Thyroid gland (tissue), 4 donors: Measurements from ENCODE around the gene IL6R. TPM values are rescaled to one million over a fixed set of nuclear protein-coding genes. Genes with fewer than 3 reads are reported as not detected.

Source experiments
- DNase-seq, 2 donors: peaks; one replicate each; pipeline ENCODE4 v3.0.0-alpha.2; 2019
- H3K27ac ChIP-seq, 3 donors: fragments of 200-600 bp; sonication (generic); 1 replicate in 2 of 3; 2 replicates in 1 of 3; pipeline ENCODE4 v1.5.1; 2016 to 2019; ENCODE audit warnings: mild to moderate bottlenecking in 1 of 3, moderate library complexity in 1 of 3
- H3K27me3 ChIP-seq: fragments of 200-600 bp; sonication (generic); one replicate; pipeline ENCODE4 v1.5.1; 2019
- H3K36me3 ChIP-seq, 2 donors: fragments of 200-600 bp; sonication (generic); one replicate each; pipeline ENCODE4 v1.5.1; 2016 to 2019
- H3K4me1 ChIP-seq, 2 donors: fragments of 200-600 bp; sonication (generic); one replicate each; pipeline ENCODE4 v1.5.1; 2017 to 2019
- H3K4me3 ChIP-seq, 3 donors: fragments of 200-600 bp; sonication (generic); replicated peaks in 1 of 3; 1 replicate in 2 of 3; 2 replicates in 1 of 3; pipeline ENCODE4 v1.5.1; 2016; ENCODE audit warnings: mild to moderate bottlenecking in 1 of 3
- H3K9me3 ChIP-seq: fragments of 200-600 bp; sonication (generic); one replicate; pipeline ENCODE4 v1.5.1; 2017
- POLR2A ChIP-seq, 2 donors: fragments of 450-650 bp; IDR thresholded peaks; one replicate each; pipeline ENCODE4 v1.6.1; 2017; ENCODE audit warnings: antibody characterized with exemption in 2 of 2, mild to moderate bottlenecking in 2 of 2, moderate library complexity in 1 of 2
- WGBS, 2 donors: methylation state at CpG; one replicate each; pipeline ENCODE4 v1.1.5; 2017; 5-methylcytosine and 5-hydroxymethylcytosine counted together
- intact Hi-C: fragments of 100-400 bp; cut with DNase I; formaldehyde crosslinking; loops from one replicate; pipeline ENCODE4 v1.15.1; 2023
- total RNA-seq, 4 donors: library from RNA; depleted of rRNA; stranded (reverse); fragments of >200 nt; gene quantifications; one replicate each; pipeline ENCODE4 v1.2.3, GENCODE V29; 2016
- TF ChIP-seq, protein P1 (sequence below), 6 experiments: fragments of 200-600 bp in 3 of 6; fragments of 450-650 bp in 3 of 6; sonication (generic) in 3 of 6; IDR thresholded peaks; one replicate each; pipeline ENCODE4 v1.5.1; 2016 to 2019; ENCODE audit warnings: antibody characterized with exemption in 6 of 6, mild to moderate bottlenecking in 2 of 6, inconsistent platforms in 1 of 6, moderate library complexity in 1 of 6

Gene IL6R
- total RNA-seq, 4 donors from 2014 or later = 4.4 to 15.3 (median 7.4) TPM

DNA sequence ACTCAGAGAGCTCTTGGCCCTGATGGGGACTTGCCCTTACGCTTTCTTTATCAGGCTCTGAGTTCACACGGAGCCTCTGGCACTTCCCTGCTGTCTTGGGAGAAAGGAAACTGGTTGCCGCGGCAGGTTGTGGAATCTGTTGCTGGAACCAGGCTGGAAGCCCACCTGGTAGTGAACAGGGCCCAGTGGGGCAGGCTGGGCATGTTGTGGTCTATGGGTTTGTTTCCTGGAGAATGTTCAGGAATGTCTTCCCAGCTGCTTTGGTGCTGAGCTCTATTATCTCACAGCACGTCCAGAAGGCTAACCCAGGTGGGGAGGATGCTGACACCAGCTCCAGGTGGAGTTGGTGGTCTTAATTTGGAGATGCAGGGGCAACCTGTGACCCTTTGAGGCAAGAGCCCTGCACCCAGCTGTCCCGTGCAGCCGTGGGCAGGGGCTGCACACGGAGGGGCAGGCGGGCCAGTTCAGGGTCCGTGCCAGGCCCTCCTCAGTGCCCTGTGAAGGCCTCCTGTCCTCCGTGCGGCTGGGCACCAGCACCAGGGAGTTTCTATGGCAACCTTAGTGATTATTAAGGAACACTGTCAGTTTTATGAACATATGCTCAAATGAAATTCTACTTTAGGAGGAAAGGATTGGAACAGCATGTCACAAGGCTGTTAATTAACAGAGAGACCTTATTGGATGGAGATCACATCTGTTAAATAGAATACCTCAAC is 63.5 kb downstream of the IL6R start:
- DNase-seq = no peak
- Histone ChIP-seq H3K4me3 (no peak overlapping the region), H3K9me3 (no peaks in the 10 kb centered on the region), H3K36me3 (no peaks in the 10 kb centered on the region), H3K27me3 (no peaks in the 10 kb centered on the region), H3K4me1 (peaks cover 13 to 16% of the 10 kb centered on the region in 2 donors), H3K27ac (no peak overlapping the region)
- intact Hi-C loops = no loop called here
- TF ChIP-seq, protein P1, sequence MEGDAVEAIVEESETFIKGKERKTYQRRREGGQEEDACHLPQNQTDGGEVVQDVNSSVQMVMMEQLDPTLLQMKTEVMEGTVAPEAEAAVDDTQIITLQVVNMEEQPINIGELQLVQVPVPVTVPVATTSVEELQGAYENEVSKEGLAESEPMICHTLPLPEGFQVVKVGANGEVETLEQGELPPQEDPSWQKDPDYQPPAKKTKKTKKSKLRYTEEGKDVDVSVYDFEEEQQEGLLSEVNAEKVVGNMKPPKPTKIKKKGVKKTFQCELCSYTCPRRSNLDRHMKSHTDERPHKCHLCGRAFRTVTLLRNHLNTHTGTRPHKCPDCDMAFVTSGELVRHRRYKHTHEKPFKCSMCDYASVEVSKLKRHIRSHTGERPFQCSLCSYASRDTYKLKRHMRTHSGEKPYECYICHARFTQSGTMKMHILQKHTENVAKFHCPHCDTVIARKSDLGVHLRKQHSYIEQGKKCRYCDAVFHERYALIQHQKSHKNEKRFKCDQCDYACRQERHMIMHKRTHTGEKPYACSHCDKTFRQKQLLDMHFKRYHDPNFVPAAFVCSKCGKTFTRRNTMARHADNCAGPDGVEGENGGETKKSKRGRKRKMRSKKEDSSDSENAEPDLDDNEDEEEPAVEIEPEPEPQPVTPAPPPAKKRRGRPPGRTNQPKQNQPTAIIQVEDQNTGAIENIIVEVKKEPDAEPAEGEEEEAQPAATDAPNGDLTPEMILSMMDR (IDR thresholded peaks at IDR 0.05) = no peak
- TF ChIP-seq POLR2A (IDR thresholded peaks at IDR 0.05) = no peak
- 83 to 84% methylated on average over 7 to 12 of the region's 12 CpGs for WGBS, 2 donors

DNA sequence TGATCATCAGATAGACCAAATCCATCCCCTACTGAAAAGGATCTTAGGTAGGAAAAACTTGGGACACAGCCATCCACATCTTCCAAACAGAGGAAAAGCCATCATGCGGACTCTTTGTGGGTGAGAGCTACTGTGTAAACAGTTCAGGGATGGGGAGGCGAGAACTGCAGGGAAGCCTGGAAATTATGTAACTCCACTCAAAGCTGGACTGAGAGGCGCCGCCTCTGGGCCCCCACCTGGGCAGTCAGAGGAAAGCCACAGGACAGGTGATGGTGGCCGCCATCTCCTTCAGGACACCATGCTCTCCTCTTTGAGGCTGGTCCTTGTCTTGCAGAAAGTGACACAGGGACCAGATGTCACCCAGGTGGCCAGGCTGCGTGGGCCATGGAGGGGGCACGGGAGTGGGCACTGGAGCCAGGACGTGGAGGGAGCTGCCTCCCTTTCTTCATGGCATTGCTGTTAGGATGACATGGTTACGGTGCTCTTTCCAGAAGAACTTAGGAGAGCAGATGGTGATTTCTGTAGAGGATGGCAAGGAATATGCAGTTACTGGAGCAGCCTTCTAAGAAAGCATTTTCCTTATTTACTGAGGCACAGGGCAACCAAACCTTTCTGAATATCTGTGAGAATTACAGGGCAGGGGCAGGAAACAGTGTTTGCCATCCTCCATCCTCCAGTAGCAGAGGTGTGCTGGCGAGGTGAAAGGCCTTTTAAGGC is 64.9 kb downstream of the IL6R start:
- Histone ChIP-seq H3K27me3 (no peaks in the 10 kb centered on the region), H3K4me1 (peaks cover 13 to 14% of the 10 kb centered on the region in 2 donors), H3K27ac (no peak overlapping the region), H3K4me3 (no peak overlapping the region), H3K9me3 (no peaks in the 10 kb centered on the region), H3K36me3 (no peaks in the 10 kb centered on the region)
- TF ChIP-seq, protein P1 (IDR thresholded peaks at IDR 0.05) = no peak
- no peak for TF ChIP-seq POLR2A (IDR thresholded peaks at IDR 0.05)
- intact Hi-C loops = no loop called here
- DNase-seq = peak in 1 of 2 donors; percentile 10
- WGBS, 2 donors = 84 to 89% methylated on average over 10 of the region's 10 CpGs

DNA sequence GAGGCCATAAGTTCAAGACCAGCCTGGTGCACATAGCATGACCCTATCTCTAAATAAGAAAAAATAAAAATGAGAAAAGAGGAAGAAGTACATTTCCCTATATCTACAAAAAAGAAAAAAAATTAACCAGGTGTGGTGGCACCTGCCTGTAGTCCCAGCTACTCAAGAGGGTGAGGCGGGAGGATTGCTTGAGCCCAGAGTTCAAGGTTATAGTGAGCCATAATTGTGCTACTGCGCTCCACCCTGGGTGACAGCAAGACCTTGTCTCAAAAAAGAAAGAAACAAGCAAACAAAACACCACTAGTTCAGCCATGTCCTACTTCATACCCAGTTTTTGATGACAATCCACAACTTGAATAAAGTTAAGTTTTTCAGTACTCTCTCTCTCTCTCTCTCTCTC is 66.2 kb downstream of the IL6R start:
- WGBS, 2 donors = 93 to 99% methylated on average over 2 of the region's 2 CpGs
- Histone ChIP-seq H3K27me3 (no peaks in the 10 kb centered on the region), H3K4me3 (no peak overlapping the region), H3K27ac (no peak overlapping the region), H3K36me3 (no peaks in the 10 kb centered on the region), H3K4me1 (peaks cover 7% of the 10 kb centered on the region in 2 donors), H3K9me3 (no peaks in the 10 kb centered on the region)
- intact Hi-C loops = no loop called here
- no peak for DNase-seq
- TF ChIP-seq, protein P1 (IDR thresholded peaks at IDR 0.05) = no peak
- TF ChIP-seq POLR2A (IDR thresholded peaks at IDR 0.05) = no peak

DNA sequence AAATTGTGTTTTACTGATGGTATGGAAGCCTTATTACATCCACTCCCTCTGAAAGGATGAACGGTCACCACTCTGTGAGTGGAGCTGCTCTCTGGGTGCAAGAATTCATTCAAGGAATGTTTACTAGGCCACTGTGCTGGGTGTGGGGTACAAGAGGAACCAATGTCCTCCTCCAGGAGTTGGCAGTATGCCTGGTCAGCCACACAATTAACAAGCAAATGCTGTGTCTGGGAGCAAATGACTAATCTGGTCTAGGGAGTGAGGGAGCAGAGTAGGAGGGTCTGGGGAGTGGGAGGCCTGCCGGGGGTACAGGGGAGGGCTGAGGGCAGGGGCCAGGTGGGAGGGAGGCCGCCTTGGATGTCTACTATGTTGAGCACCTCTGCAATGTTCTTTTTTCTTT is 69.7 kb downstream of the IL6R start:
- no peaks in the 10 kb centered on the region for H3K9me3 ChIP-seq
- H3K27ac ChIP-seq = no peak overlapping the region
- H3K4me1 ChIP-seq = peaks cover 0 to 3% of the 10 kb centered on the region in 2 donors
- H3K4me3 ChIP-seq = no peak overlapping the region
- peak; percentile 58 to 68 for DNase-seq
- intact Hi-C loops = loop anchor here (5.0 kb wide), 1 partner anchor 282 kb away; no protein-coding TSS in a partner anchor
- H3K27me3 ChIP-seq = no peaks in the 10 kb centered on the region
- 56 to 63% methylated on average over 3 of the region's 3 CpGs for WGBS, 2 donors
- no peak for TF ChIP-seq POLR2A (IDR thresholded peaks at IDR 0.05)
- TF ChIP-seq, protein P1 (IDR thresholded peaks at IDR 0.05) = no peak
- no peaks in the 10 kb centered on the region for H3K36me3 ChIP-seq

DNA sequence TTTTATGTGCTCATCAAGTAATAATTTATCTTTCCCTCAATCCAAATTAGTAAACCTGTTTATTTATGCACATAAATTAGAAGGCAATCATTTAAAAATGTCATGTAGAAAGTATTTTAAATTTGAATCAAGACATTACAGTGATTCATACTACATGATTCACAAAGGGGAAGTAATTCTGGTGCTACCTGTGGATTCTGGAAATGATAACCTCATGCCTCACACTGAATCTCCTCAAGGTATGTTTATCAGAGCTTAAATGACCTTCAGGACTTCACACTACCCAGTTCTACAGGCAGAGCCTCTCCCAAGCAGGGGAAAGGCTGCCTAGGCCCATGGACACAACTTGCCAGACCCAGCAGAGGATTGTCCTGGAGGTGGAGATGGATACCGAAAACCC is 71.6 kb downstream of the IL6R start:
- 89 to 93% methylated on average over 1 of the region's 1 CpG for WGBS, 2 donors
- intact Hi-C loops = loop anchor here (5.0 kb wide), 1 partner anchor 281 kb away; no protein-coding TSS in a partner anchor
- H3K4me1 ChIP-seq = peaks cover 0 to 6% of the 10 kb centered on the region in 2 donors

More for the DNA sequence above, 71.6 kb downstream of the IL6R start:
- no peak for DNase-seq
- Histone ChIP-seq H3K9me3 (no peaks in the 10 kb centered on the region), H3K27me3 (no peaks in the 10 kb centered on the region), H3K27ac (no peak overlapping the region), H3K36me3 (no peaks in the 10 kb centered on the region), H3K4me3 (no peak overlapping the region)
- TF ChIP-seq, protein P1 (IDR thresholded peaks at IDR 0.05) = no peak
- no peak for TF ChIP-seq POLR2A (IDR thresholded peaks at IDR 0.05)
